IPS-NIHi7 (cell line): ENCODE results near the gene TENT5D.
"Not testable (repeated sequence)": the region's sequence is repeated elsewhere in the genome, so short reads cannot be mapped to it uniquely, and the experiment has no call there.

Experiments used
- DNase-seq: peaks from one replicate; pipeline ENCODE4 v3.0.0; 2012; ENCODE audit warnings: mixed read lengths; ENCODE audit errors: extremely low spot score

TENT5D gene

GRCh38 chrX:80420147-80420546, at the start of gene TENT5D:
TSS of gene TENT5D (plus strand) at chrX:80420447. CDS start at chrX:80442540, 22,093 bp downstream.
- DNase-seq = no peak

DNA sequence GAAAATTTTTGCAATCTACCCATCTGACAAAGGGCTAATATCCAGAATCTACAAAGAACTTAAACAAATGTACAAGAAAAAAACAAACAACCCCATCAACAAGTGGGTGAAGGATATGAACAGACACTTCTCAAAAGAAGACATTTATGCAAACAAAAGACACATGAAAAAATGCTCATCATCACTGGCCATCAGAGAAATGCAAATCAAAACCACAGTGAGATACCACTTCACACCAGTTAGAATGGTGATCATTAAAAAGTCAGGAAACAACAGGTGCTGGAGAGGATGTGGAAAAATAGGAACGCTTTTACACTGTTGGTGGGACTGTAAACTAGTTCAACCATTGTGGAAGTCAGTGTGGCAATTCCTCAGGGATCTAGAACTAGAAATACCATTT, 34.6 kb upstream of the TENT5D start:
- DNase-seq = not testable (repeated sequence)

GRCh38 chrX:80388206-80388605, 32.0 kb upstream of the TENT5D start:
- DNase-seq = no peak

DNA sequence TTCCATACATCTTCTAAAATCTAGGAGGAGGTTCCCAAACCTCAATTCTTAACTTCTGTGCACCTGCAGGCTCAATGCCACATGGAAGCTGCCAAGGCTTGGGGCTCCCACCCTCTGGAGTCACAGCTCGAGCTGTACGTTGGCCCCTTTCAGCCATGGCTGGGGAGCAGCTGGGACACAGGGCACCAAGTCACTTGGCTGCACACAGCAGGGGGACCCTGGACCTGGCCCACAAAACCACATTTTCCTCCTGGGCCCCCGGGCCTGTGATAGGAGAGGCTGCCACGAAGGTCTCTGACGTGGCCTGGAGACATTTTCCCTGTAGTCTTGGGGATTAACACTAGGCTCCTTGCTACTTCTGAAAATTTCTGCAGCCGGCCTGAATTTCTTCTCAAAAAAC, 8.2 kb upstream of the TENT5D start:
- no peak for DNase-seq

GRCh38 chrX:80423000-80423399, 2.8 kb downstream of the TENT5D start:
- DNase-seq = no peak

DNA sequence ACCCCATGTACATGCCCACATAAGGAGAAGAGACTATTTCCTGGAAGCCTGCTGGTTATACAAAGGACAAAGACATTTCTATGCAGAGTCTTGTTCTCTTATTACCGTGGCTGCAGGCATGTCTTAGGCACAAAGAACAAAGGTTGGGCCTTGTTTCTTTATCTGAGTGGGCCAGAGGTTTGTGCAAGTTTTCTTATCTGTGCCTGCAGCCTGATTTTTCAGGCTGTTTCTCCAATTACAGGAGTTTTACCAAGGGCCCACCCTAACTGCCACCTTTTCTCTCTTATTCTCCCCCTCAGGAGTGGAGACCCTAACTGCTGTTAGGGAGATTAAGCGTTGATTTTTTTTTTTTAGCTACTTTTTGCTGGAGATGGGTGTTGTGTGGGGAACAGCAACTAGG, 3.5 kb downstream of the TENT5D start:
- DNase-seq = no peak

DNA sequence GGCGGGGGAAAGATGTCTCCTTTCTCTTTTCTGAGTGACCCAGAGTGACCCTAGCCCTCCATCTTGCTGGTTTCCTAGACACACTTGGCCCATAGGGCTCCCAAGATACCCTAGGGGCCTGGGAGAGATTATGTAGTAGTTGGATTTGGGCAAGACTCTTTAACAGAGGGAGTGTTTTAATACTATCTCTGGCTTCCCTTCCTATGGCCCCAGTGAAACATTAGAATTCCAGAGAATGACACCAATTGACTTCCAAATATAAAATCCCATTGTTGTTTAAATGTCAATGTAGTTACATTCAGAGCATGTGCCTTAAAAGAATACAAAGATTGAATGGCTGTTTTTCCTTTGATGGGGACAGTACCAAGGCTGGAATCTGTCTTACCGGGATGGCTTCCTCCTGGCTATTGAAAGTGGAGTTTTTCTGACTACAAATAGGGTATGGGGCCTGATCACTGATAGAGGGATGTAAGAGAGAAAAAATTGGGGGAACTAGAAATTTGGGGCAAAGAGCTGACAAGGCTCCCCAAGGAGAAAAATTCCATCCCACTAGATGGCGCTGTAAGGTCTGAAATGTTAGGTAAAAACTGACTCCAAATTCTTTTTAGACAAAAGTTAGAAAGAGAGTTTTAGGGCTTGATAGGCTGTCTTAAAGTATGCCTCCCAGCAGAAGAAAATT, 10.7 kb downstream of the TENT5D start:
- no peak for DNase-seq

- no peak for DNase-seq
Observed at GRCh38 chrX:80431505-80431832, 11.2 kb downstream of the TENT5D start.

- no peak for DNase-seq
Observed at GRCh38 chrX:80432441-80432840, 12.2 kb downstream of the TENT5D start.

DNA sequence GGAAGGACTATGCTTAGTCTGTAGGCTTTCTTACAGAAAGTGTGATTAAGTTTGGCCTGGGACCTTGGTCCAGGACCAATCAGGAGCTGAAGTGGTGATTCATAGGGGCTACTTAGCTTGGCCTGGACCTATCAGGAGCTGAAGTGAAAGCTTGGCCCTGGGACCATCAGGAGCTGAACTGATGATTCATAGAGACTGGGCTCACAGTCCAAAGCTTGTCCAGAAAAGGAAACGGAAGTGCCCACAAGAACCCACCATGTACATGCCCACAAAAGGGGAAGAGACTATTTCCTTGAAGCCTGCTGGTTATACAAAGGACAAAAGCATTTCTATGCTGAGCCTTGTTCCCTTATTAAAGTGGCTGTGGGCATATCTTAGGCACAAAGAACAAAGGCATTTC, 12.6 kb downstream of the TENT5D start:
- DNase-seq = no peak

- not testable (repeated sequence) for DNase-seq
Observed at GRCh38 chrX:80468166-80468565, 47.9 kb downstream of the TENT5D start.

- DNase-seq = no peak
Observed at GRCh38 chrX:80471582-80471981, 51.3 kb downstream of the TENT5D start.

DNA sequence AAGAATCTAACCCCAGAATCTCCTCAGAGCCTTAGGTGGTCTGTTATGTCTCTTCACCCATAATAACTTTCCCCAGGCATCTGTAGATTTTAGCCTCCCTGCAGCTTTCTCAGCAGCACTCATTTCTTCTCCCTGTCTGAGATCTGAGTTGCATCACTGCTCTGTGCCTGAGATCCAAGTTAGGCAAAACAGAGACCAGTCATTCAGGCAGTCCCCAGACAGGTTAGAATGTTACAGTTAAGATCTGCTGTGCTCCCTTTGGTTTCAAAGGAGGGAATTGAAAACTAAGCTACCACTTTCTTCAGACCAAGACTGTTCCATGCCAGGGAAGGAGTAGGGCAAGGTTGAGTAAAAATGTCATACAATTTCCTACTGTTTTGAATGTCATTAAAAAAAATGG, 65.3 kb downstream of the TENT5D start:
- no peak for DNase-seq

DNA sequence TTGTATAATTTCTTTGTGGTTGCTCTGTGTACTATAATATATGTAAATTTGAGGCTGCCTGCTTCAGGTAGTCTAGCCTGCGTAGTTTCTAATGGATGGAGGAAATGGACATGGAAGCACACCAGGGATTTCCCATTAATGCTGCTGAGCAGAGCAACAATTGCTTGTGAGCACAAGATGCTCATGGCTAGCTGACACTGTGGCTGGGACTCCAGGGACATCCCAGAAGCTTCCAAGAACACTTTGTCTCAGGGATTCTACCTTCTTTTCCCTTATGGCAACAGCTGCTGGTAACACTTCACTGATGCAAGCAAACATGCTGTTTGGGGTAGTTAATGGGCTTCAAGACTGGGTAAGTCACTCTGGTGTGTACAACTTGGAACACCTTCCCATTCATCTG, 66.1 kb downstream of the TENT5D start:
- no peak for DNase-seq

DNA sequence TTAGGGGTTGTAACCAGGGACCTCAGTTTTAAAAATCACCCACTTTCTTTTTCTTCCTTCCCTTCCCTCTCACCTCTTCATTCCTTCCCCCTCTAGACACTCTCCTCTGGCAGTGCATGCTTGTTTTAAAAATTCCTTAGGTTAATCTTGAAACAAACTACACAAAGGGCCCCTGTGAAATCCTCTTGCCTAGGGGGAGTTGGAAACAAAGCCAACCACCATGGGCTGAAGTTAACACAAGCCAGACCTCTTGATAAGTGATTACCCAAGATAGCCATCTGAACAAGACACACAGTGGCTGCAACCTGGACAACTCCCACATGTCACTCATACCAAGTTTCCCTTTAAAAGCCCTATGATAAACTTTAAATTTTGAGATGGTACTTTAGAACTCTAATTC, 68.9 kb downstream of the TENT5D start:
- DNase-seq = no peak
